ENCODE measurements around the gene STK11IP.
A peak's percentile ranks its signal among the peaks of the same experiment; 100 is the strongest.

Gene STK11IP

GRCh38 chr2:219661955-219662395 is 64.3 kb downstream of the STK11IP start:
- in situ Hi-C loops (cut with HindIII; ENCODE audit: low pct_ligation_motif_present, low pct_unique_long_range_greater_than_20kb, low sequenced_read_pairs), result no loop called here
- peak; percentile 49 for DNase-seq

- in situ Hi-C loops (cut with HindIII; ENCODE audit: low pct_ligation_motif_present, low pct_unique_long_range_greater_than_20kb, low sequenced_read_pairs), result no loop called here
Measured at GRCh38 chr2:219662566-219662965, 64.9 kb downstream of the STK11IP start.

GRCh38 chr2:219663116-219663762 is 65.6 kb downstream of the STK11IP start:
- in situ Hi-C loops (cut with HindIII; ENCODE audit: low pct_ligation_motif_present, low pct_unique_long_range_greater_than_20kb, low sequenced_read_pairs), result no loop called here
- no peak for DNase-seq

More at GRCh38 chr2:219662566-219662965, 64.9 kb downstream of the STK11IP start:
- no peak for DNase-seq

GRCh38 chr2:219664041-219664440 is 66.4 kb downstream of the STK11IP start:
- DNase-seq, result no peak
- in situ Hi-C loops (cut with HindIII; ENCODE audit: low pct_ligation_motif_present, low pct_unique_long_range_greater_than_20kb, low sequenced_read_pairs), result no loop called here

- in situ Hi-C loops (cut with HindIII; ENCODE audit: low pct_ligation_motif_present, low pct_unique_long_range_greater_than_20kb, low sequenced_read_pairs), result no loop called here
- no peak for DNase-seq
Measured at GRCh38 chr2:219664944-219665343, 67.3 kb downstream of the STK11IP start.

- DNase-seq, result no peak
- in situ Hi-C loops (cut with HindIII; ENCODE audit: low pct_ligation_motif_present, low pct_unique_long_range_greater_than_20kb, low sequenced_read_pairs), result no loop called here
Measured at GRCh38 chr2:219665926-219666325, 68.3 kb downstream of the STK11IP start.

Measured in ACHN (cell line).